ENCODE measurements around the gene OPRM1.
A peak's percentile ranks its signal among the peaks of the same experiment; 100 is the strongest.
"Not testable (repeated sequence)": the region's sequence is repeated elsewhere in the genome, so short reads cannot be mapped to it uniquely, and the experiment has no call there.

OPRM1 gene

GRCh38 chr6:154039231-154039842 is at the start of gene OPRM1:
Gene OPRM1 (plus strand): TSS chr6:154039240. CDS start chr6:154039545, 305 bp downstream.
- DNase-seq: peak; percentile 59

DNA sequence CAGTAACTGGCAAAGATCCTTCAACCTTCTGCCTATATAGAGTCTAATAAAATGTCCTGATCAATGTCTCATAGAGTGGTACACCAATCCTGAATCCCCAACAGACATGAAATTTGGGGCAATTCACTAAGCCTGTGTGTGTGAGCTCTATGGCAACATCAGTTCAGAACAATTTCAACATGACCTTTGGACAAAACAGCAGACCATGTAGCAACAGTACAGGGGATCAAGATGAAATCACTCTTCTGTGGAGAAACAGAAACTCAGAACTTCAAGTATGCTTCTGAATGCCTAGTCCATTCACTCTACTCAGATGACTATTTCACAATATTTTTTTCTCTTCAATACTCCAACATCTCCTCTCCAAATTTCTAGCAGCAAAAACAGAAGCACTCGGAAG is 49.1 kb upstream of the OPRM1 start:
- DNase-seq: no peak

DNA sequence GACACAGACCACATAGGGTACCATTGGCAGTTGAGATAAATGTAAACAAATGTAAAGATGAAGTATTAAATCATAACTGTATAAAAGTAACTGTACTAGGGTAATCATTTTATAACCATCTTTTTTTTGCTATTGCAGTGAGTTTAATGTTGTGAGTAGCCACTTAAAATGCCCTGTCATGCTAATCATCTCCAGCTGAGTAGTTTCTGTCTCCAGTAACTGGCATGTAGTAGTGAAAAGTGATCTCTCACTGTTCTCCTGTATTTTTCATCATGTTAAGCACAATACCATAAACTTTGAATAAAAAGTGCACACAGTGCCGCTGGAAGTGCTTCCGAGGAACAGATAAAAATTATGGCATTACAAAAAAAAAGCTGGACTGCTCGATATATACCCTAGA is 45.0 kb upstream of the OPRM1 start:
- no peak for DNase-seq

DNA sequence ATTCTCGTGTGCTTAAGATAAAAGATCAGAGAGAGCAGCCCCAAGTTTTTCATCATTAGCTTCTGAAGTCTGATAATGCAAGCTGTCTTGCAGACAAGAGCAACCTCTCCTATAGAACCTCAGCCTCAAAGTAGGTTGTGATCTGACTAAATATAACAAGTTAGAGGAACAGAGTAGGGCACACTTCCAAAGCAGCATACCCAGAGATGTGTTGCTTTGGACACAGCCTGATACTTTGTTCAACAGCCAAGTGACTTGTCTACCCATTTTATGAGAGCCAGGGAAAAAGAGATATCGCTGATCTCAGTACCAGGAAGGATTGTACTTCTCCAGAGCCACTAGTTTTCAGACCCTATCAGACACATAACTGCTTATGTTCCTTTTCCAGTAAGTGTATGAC is 44.2 kb upstream of the OPRM1 start:
- no peak for DNase-seq

DNA sequence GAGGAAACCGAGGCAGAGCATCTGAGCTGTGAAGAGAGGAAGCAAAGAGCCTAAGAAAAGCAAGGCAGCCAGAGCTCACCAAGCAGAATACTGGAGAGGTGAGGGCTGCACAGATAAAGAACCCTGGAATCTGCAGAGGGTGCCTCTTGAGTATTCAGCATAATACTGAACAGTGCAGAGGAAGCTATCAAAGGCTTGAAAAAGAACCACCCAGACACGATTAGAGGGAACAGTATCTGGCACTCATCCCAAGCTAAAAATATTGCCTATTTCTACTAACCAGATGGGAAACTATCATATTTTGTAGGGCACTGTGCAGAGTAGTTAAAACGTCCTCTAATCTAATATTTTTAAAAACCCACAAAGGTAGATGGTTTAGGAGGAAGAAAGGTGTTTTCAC is 41.8 kb upstream of the OPRM1 start:
- no peak for DNase-seq

DNA sequence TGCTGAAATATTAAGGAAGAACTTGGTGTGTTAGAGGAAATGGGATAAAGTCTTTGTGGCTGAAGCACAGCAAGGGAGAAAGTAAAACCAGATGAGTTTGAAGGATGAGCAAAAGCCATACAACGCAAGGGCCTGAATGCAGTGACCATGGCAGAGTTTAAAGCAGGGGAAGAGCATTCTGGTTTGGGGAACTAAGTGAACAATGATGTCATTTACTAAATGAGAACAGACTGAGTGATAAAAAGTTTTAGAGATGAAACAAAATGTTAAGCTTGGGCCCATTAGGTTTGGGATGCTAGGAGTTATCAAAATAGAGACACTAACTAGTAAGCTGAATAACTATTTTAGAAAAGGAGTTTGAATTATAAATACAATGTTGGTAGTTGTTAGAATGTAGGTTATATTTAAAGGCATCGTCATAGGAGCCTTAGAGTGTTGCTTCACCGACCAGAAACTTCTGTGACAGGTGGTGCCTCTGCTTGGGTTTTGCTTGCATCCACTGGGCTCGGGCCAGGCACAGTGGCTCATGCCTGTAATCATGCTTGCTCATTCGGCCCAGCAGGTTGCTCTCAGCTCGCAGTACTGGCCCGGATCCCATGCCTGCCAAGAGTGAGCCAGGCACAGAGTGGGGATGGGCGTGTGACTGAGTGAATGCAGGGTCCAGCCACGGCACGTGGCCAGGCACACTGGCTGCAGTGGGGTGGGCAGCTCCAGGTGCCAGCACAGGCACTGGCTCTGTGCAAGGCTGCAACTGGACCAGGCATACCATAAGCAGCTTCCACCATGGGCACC is 37.4 kb upstream of the OPRM1 start:
- DNase-seq: no peak

DNA sequence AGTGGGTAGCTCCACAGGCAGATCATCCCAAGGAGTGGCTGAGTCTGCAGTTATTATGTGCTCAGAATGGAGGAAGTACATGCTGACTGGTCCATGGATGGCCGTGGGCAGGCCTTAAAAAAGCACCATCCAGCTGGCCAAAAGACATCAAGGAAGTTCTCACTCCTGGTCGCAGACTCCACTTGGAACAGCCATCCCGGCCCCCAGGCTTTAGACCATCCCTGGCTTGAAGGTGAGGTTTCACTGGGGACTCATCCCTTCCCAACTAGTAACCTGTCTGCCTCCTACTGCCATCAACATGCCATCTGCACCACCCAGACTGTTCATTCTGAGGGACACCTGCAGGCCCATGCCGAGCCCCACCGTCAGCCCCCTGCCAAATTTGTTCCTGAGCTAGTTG is 36.1 kb upstream of the OPRM1 start:
- no peak for DNase-seq

DNA sequence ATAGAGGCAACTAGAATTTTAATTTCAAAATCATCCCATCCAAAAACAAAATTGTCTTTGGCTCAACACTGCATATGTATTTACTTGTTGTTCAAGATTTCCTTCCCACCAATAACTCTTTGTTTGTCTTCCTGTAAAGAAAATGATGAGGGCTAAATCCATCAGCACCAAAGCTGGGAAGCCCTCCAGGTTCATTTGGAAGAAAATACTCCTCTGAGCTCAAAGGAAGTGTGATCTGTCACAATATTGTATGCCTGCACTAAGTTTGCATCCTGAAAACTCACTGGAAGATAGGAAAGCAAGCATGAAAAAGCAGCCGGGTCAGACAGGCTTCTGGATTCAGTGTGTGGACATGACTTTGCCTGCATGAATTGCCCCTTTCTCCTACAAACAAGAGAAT is 28.7 kb upstream of the OPRM1 start:
- DNase-seq: no peak

DNA sequence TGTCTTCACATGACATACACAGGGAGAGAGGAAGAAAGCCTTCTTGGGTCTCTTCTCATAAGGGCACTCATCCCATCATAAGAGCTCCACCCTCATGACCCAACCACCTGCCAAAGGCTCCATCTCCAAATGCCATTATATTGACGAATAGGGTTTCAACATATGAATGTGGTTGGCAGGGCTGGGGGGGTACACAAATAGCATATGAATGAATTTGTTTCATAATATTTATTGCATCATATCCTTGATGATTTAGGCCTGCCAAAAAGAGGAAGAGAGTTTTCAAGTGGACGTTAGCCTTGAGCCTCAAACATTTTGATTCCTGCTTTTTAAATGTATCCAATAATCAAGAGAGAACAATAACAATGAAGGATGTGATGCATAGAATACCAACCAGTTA is 26.2 kb upstream of the OPRM1 start:
- no peak for DNase-seq

- no peak for DNase-seq
Measured at GRCh38 chr6:154017786-154018185, 21.3 kb upstream of the OPRM1 start.

DNA sequence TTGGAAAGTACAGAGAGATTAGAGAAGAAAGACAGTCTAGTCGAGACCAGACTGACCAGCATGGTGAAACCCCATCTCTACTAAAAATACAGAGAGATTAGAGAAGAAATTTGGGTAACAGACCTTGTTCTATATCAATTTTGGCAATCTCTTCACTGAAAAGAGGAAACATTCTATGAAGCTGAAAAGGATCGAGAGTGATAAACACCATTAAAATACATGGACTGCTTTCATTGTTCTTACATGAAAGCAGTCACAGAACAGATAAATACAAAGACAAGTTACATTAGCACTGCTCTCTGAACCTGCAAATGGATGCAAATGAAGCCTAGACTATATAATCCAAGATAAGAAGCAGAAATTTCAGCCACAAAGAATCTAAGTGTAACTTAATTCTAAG is 8.4 kb upstream of the OPRM1 start:
- DNase-seq: no peak

- no peak for DNase-seq
Measured at GRCh38 chr6:154041001-154041400, 2.0 kb downstream of the OPRM1 start.

GRCh38 chr6:154053141-154053540 is 14.1 kb downstream of the OPRM1 start:
- no peak for DNase-seq

GRCh38 chr6:154056536-154056935 is 17.5 kb downstream of the OPRM1 start:
- DNase-seq: no peak

- no peak for DNase-seq
Measured at GRCh38 chr6:154057098-154057497, 18.1 kb downstream of the OPRM1 start.

GRCh38 chr6:154058963-154059680 is 20.1 kb downstream of the OPRM1 start:
- DNase-seq: no peak

DNA sequence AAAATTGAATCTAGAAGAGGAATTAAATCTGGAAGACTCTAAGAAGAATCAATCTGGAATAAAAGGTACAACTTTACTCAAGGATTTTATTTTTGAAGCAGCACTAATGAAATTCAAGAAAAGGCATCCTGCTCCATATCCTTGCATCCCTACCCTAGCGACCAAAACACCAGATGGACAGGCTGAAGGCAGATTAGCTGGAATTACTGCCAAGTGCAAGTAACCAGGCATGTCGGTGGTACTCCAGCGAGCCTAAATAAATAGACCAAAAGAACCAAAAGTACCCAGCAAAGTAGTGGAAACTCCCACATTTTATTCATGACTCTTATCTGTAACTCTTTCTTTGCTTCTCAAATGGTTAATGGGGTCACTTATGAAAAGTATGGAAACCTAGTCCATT is 21.0 kb downstream of the OPRM1 start:
- no peak for DNase-seq

DNA sequence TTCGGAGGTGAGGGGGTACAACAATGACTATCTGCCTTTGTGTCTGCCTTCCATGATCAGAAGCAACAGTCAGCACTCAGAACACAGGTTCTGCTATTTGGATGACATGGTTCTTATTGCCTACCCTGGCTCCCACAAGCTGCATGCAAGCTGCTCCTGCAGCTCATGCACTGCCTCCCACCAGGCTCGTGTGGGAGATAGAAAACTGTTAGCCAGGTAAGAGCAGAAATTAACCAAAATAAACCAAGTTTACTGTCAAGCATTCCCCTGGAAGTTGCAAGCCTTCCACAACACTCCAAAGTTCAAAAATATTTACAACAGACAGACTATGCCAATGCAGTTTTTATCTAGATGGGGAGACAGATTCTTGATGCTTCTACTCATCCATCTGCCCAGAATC is 31.0 kb downstream of the OPRM1 start:
- DNase-seq: no peak

GRCh38 chr6:154070657-154071056 is 31.6 kb downstream of the OPRM1 start:
- no peak for DNase-seq

DNA sequence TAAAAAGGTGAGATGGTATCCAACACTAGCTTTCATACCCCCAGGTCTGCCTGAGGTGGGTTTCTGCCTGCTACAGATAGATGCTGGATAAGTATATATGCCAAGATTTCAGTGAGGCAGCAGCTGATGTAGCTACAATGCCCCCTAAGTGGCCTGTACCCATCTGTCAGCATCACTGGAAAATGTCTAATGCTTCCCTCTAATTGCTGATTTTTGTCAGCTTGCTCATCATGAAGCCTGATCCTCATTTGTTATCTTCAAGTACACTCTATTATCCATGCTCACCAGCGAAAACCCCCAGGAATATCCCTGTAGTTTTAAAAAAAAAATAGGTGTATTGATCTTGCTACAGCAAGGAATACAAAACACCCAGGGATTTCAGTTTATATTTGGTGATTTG is 32.2 kb downstream of the OPRM1 start:
- no peak for DNase-seq

DNA sequence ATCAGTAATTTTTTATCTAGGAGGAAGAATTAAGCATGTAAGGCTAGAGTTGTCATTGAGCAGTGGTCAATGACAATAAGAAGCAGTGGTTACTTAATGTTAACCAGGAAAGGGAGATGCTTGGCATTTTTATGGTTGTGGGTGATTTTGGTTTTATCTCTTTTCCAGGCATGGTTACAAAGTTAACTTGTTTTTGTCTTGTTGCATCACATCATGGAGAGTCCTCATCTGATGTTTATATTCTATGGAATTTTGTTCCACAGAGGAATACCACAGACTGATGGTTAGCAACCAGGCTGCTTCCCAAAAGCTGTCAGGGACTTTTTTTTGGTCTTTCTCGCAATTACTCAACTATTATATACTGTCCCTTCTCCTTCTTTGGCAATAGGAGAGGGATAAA is 32.7 kb downstream of the OPRM1 start:
- DNase-seq: no peak

DNA sequence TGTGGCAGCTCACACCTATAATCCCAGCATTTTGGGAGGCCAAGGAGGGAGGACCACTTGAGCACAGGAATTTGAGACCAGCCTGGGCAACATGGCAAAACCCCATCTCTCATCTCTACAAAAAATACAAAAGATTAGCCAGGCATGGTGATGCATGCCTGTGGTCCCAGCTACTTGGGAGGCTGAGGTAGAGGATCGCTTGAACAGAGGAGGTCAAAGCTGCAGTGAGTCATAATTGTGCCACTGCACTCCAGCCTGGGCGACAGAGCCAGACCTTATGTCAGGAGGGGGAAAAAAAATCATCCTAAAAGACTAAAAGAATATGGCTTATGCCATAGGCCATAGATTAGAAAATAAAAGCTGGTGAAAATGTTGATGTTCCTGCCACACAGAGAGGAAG is 39.6 kb downstream of the OPRM1 start:
- DNase-seq: not testable (repeated sequence)

DNA sequence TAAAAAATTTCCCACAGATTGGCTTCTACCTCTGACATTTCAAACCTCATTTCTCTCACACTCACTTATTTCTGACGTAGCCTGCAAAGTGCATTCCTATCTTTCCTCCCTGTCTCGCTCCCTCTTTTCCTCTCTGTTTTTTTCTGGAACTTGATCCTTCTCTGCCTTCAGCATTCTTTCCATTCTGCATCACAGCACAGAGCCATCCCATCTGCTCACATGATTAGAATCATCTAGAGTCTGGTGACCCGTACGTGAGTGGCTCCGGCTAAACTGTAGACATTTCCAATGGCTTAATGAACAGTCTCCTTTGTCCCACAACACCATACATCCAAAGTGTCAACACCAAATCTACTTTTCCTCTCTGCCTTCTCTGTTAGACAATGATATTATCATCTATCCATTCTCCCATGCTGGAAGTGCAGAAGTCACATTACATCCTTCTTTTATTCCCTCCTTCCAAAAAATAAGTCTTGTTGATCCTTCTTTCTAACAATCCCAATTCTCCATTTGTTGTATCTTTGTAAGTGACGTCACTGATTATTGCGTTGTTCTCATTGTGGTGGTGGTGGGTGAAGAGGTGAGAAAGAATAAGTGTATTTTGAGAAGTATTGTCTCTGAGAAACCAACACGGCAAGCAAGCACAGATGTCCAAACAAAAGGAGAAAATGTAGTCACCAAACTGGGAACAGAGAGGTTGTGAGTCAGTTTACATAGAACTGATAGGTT is 41.6 kb downstream of the OPRM1 start:
- no peak for DNase-seq
